Measurements from ENCODE around the gene ULBP1. TPM values are rescaled to one million over a fixed set of nuclear protein-coding genes. Genes with fewer than 3 reads are reported as not detected.
"Not testable (repeated sequence)": the region's sequence is repeated elsewhere in the genome, so short reads cannot be mapped to it uniquely, and the experiment has no call there.

Gene ULBP1
- total RNA-seq, 1 experiment from 2014 or later, result 0.36 TPM

DNA sequence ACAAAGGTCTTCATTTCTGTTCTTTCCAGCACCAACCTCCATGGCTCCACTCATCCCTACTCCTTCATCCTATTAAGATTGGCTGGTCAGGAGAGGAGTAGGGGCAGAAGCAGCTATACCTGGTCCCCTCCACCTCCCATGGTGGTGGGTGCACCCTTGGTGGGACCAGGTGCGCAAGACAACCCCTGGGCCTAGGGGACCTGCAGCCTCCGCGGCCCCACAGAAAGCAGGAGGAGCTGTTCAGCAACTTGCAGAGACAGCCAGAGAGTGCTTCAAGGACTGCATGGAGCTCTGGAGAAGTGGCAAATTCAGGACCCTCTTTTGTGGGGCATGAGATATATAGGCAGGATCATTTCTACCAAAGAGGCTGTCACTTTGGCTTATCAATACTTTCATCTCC is 12.1 kb upstream of the ULBP1 start:
- DNase-seq (ENCODE audit: low read depth), result no peak

DNA sequence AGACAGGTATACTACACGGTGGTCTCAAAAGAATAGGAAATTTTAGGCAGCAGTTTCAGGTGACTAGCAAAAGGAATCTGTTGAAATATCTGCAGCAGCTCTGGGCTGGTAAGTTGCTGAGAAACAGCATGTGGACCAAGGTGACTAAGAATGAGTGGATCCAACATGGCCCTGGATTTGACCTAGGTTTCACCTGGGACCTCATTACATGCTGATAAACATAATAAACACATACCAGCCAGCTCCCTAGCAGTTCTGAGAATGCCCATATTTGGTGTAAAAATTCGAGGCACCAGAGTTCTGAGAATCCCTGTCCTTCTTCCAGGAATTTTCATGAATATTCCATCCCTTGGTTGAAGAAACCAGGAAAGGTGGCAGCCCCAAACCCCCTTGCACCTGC is 10.4 kb upstream of the ULBP1 start:
- DNase-seq (ENCODE audit: low read depth), result not testable (repeated sequence)

DNA sequence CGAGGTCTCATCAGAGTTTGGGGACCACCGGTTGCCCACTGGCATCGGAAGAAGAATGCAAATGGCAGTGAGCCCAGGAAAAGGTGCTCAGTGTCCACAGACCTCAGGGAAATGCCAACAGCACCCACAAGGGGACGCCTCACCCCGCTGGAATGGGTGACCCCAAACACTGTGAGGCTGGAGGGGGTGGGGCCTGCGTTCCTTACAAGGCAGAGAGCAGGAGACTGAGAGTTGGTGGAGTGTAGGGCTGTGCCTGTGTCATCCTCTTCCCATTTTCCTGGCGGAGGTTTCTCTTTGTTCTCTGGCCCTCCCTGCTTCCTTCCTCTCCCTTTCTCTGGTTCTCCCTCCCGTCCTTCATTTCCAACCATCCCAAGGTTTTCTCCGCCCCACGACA is 9.8 kb upstream of the ULBP1 start:
- not testable (repeated sequence) for DNase-seq (ENCODE audit: low read depth)

DNA sequence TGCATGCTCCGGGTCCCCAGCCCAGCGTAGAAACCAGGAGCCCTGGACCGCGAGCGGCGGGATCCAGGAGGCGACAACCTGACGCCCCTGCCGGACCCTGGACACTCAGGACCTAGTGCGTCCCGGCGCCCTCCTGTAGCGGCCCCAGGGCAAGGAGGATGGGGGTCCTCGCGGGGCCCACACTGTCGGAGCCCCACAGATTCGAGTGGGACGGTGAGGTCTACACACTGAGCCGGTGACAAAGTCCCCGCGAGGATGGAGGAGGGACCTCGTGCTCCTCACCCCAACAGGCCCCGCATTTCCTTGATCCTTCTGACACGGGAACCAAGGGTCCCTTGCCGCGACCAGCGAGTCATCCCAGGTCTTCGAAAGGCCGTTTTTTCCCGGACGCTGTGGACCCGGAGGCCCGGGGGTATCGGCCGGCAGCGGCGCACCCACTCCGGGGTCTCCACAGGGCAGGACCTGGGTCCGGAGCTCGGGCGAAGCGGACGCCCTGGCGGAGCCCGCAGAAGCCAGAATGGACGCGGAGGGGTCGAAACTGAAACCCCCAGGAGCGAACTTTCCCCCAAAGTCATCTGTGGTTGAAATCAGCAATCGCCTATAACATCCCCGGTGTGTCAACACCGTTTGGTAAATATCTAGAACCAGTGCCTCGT is 9.3 kb upstream of the ULBP1 start:
- DNase-seq (ENCODE audit: low read depth), result not testable (repeated sequence)

DNA sequence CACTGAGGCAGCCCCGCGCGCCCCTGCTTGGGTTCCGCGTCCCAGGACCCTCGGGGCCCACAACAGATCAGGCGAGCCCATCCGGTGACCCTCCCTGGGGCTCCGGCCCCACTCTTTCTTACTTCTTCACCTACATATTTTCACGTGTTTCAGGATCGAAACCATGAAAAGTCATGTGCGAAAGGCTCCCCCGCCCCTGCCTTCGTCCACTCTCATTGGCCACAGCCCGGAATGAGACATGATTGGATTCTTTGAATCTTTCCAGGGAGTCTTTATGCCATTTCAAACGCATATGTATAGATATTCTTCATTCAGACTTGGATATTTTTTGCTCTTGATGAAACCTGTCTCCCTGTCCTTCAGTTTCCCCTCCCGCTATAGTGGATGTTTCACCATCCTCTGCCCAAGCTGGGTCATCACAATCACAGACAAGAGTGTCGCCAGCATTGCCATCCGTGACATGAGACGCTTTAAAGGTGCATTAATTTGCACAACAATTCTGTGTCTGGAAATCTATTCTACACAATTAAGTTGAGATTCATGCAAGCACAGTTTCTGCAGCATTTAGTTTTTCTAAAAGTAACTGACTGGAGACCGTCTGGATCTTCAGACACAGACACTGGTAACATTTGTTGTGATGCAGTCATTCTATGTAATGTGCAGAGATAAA is 8.6 kb upstream of the ULBP1 start:
- not testable (repeated sequence) for DNase-seq (ENCODE audit: low read depth)

DNA sequence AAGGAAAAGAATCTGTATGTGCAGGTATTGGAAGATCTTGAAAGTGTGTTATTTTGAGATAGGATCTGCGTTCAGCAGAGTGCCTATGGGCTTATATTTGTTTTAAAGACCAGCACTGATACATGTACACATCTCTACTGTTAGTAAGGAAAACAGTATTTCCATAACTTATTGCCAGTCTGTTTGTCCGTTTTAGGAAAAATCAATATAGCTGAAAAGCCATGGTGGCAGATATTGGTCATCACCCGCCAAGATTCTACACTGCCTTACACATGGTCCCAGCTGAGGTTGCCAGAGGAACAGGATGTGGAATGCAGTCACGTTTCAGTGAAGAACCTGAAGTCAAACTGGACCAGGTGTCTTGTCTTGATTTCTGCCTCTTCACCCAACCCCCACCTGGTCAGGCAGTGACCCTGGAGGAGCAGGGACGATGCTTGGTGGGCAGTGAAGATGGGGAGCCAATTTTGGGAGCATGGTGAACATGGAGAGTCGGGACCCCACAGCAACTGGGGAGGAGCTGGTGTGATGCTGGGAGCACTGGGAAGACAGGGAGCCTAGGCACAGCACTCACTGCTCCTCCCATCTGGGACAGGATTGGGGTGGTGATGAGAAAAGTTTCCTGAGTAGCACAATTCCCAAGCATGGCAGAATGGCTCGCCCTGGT is 8.0 kb upstream of the ULBP1 start:
- not testable (repeated sequence) for DNase-seq (ENCODE audit: low read depth)

DNA sequence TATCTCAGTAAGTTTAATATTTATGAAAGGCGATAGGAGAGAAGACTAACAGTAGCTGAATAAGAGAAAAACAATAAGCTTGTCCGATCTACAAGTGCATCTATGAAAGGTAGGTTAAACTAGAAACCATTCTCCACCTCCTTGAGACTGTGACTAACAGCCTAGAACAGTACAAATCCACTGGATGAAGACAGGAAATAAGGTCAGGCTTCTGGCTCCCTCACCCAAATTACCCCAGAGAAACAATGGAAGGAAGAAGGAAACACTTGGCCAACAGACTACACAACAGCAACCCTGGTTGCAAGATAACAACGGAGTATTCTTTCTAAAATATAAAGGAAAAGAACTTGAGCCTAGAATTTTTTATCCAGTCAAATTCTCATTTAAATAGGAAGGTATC is 5.6 kb upstream of the ULBP1 start:
- not testable (repeated sequence) for DNase-seq (ENCODE audit: low read depth)

DNA sequence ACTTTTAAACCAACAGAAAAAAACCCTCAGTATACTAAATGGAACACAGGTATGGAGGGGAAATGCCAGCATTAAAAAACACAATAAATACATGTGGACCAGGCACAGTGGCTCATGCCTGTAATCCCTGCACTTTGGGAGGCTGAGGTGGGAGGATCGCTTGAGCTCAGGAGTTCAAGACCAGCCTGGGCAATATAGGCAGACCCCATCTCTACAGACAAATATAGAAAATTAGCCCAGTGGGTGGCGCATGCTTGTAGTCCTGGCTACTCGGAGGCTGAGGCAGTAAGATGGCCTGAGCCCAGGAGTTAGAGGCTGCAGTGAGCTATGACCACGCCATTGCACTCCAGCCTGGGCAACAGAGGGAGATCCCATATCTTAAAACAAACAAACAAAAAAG is 3.9 kb upstream of the ULBP1 start:
- not testable (repeated sequence) for DNase-seq (ENCODE audit: low read depth)

DNA sequence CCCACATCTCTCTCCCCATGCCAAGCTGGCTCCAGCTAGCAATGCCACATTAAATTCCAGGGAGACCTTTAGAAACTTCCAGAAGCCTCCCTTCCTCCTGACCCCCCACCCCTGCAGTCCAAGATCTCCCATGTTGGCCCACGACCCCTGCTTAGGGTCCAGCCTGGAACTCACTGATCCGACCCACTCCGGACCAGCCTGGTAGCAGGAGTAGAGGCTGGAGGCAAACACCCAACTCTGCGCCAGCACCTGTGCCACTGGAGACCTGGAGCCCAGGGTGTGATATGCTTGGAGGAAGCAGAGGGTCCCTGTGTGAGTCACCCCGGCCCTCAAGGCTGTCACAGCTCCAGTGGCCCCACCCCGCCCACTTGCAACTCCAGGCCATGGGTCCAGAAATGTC is 3.3 kb upstream of the ULBP1 start:
- DNase-seq (ENCODE audit: low read depth), result no peak

DNA sequence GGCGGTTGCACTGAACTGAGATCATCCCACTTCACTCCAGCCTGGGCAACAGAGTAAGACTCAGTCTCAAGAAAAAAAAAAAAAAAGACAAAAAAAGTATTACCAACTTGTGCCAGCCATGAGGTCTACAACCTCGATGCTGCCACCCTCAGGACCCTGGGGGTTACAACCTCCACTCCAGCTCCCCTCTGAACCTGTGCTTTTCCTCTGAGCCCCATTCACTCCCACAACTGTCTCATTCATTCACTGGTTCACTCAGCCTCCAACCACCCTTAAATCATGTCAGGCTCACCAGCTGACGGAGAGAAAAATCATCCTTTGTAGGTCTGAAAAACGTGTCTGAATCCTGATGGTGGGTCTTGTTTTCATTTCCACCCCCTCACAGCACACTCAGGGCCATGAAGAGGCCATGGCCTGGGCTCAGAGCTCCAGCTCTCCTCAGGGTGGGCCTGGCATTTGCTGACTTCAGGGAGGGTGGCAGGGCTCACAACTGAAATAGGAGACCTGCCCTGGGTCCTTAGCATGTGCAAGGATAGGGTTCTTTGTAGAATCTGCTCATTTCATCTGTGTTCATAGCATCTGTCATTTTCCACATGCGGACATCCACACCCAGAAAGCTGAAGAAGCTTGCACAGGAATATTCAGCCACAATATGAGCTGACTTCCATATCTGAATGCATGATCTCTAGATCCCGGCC is 1.9 kb upstream of the ULBP1 start:
- peak; percentile 17 for DNase-seq (ENCODE audit: low read depth)

DNA sequence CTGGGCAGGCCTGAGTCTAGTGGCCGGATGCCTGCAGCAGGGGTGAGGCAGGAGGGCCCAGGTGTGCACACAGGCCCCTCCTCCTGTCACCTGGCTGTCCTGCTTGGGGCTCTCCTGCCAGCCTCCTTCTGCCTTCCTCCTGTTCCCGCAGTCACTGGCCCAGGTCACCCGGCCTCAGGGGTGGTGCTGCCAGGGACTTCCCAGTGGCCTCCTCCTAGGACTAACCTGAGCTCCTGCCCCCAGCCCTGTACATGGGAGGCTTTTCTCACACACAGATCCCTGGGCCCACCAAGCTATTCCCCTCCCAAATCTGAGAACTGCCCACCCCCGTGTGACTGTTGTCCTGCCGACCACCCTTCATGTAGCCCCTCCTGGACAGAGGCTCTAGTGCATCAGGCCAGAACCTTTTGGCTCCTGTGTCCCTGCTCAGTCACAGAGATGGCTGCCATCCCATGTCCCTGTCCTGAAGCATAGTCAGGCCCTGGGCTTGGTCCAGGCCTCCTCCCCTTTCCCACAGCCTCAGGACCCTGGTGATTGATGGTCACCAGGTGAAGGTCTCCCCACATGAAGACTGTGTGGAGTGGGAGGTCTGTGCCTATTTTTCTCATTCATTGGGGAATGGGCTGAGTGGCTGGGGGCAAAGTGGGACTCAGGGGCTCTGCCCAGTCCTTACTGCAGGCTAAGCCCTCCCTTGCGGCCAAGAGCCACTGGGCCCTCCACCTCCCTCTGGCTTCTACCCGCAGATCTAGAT is 1.1 kb upstream of the ULBP1 start:
- DNase-seq (ENCODE audit: low read depth), result no peak

DNA sequence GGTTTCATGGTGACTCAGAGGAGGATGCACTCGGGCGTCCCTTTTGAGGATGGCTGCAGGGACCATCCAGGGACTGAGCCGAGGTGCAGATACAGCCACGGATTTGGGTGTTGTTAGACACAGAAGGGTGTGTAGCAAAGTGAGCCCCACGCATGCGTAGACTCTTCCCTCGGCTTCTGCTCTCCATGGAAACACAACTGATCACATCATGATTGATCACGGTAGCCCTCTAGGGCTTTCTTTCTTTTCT is 606 bp upstream of the ULBP1 start:
- peak; percentile 59 for DNase-seq (ENCODE audit: low read depth)

DNA sequence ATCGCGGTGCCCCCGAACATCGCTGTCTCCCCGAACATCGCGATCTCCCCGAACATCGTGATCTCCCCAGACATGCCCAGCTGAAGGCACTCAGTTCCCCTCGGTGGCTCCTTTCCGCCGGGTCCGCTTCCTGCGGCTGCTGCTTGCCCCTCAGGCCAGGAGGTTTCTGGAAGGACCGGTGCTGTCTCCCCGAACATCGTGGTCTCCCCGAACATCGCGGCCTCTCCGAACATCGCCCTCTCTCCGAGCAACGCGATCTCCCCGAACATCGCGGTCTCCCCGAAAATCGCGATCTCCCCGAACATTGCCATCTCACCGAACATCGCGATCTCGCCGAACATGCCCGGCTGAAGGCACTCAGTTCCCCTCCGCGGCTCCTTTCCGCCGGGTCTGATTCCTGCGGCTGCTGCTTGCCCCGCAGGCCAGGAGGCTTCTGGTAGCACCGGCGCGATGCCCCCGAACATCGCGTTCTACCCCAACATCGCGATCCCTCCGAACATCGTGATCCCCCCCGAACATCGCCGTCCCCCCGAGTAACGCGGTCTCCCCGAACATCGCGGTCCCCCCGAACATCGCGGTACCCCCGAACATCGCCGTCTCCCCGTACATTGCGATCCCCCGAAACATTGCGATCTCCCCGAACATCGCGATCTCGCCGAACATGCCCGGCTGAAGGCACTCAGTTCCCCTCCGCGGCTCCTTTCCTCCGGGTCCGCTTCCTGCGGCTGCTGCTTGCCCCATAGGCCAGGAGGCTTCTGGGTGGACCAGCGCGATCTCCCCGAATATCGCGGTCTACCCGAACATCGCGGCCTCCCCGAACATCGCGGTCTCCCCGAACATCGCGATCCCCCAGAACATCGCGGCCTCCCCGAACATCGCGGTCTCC is 808 bp downstream of the ULBP1 start:
- DNase-seq (ENCODE audit: low read depth), result peak; percentile 18

DNA sequence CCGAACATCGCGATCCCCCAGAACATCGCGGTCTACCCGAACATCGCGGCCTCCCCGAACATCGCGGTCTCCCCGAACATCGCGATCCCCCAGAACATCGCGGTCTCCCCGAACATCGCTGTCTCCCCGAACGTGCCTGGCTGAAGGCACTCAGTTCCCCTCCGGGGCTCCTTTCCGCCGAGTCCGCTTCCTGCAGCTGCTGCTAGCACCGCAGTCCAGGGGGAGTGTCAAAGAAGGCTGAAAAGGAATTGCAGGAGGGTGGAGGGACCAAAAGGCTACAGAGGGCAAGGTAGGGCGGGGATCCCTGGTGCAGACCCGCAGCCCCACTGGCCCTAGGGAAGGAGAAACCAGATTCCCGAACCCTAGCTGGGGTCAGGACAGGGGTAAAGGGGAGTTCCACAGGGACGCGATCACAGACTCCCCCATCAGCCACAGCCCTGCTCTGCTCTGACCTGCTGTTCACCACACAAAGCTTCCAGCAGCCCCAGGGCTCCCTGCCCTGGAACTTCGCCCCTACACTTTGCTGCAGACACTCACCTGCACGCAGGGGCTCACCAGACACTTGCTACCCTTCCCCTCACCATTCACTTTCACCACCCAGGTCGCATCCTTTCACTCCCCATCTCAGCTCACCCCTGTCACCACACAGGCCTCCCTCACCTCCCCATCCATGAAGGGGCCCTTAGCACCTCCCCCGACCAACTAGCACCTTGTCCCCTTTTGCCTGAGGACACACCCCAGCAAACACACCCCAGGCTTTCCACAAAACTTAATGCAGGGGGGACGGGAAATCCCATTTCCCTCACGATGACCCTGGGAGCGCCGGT is 1.7 kb downstream of the ULBP1 start:
- DNase-seq (ENCODE audit: low read depth), result peak; percentile 12

DNA sequence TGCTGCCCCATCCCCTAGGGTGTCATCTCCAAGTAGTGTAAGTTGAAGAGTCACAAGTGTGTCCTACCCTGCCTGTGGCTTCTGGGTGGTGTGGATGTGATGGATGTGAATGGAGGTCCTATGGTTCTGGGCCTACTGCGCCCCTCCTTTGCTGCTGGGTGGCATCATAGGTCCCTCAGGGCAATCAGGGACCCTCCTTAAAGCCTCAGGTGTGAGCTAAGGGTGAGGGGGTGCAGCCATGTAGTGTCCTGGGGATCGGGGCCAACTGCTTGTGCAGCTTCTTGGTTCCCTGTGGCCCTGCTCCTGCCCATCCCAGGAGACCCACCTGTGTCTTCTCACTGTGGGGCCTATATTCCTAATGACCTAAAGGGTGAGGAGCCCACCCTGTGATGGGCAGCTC is 2.6 kb downstream of the ULBP1 start:
- not testable (repeated sequence) for DNase-seq (ENCODE audit: low read depth)

DNA sequence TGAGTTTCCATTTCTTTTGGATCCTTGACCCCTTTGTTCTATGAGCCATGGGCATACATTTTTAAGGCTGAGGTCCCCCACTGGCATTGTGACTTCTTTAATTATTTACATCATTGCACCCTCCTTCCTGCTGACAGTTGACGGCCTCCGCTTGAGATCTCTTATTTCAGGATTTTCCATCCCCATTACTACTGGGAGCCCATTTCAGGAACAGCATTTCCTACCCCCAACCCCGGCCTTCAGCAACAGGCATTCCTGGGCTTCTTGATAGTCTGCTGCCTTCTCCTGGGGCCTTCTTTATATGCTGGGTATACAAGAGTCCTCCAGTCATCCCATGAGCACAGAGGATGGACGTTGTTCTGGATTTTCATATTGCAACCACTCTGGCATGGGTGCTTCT is 3.8 kb downstream of the ULBP1 start:
- no peak for DNase-seq (ENCODE audit: low read depth)

DNA sequence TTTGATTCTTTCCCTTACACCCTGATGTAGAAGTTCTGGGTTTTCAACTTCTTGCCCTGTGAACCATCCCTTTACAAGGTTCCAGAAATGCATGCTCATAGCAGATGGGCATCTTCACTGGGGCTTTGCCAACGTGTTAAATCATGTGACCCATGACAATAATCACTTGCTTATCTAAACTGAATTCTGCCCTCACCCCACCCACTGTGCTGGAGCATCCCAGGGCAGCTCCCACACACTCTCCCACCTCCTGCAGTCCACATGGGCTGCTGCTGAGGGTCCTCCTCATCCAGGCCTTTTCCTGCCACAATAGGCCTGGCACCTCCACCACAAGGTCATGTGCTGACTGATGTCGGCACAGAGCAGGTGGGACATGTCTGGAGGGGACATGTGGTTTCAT is 4.3 kb downstream of the ULBP1 start:
- not testable (repeated sequence) for DNase-seq (ENCODE audit: low read depth)

DNA sequence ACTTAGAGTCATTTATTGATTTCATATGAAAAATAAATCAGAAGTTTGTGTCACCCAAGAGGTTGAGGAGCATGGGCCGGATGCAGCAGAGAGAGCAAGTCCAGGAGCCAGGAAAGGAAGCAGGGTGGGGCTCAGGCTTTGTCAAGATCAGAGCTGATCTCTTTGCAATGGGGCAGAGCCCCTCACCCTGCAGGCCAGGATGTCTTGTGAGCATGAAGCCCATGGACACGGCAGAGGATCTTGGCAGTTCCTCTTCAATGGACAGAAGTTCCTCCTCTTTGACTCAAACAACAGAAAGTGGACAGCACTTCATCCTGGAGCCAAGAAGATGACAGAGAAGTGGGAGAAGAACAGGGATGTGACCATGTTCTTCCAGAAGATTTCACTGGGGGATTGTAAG is 5.2 kb downstream of the ULBP1 start:
- not testable (repeated sequence) for DNase-seq (ENCODE audit: low read depth)

DNA sequence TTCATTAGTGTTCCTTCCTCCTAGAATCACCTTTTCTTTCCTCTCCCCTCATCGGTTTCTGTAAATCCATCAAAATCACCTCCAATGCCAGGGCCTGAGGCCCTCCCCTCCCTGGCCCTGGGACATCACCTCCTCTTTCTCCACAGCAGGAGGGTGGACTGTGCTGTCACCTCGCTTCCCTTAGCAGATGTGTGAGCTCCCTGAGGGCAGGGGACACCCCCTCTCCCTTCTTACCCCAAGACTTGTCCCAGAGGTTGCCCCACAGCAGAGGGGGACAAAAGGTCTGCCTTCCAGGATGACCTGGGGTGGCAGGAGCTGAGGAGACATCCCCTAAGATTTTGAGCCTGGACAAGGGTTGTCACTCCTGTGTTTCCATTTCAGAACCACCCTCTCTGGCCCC is 5.9 kb downstream of the ULBP1 start:
- no peak for DNase-seq (ENCODE audit: low read depth)

DNA sequence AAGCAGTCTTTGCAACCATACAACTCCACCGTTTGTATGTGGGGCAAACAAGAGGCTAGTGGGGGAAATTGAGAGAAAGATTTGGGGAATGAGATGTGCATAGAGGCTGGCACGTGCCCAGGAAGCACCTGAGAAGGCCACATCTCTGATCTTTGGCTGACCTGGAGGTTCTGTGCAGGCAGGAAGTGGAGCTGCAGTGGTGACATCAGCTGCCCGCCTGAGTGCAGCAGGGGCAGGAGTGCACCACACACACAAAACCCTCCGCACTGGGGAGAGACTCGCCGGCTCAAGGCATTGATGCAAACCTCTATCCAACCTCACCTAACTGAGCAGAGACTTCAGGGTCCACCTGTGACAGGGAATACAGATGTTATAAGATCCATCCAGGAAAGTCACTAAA is 10.7 kb downstream of the ULBP1 start:
- not testable (repeated sequence) for DNase-seq (ENCODE audit: low read depth)
